MM.1S (cell line): Measurements from ENCODE around the gene SMCHD1.

Experiments
- EZH2 ChIP-seq: fragments of 300-600 bp; sonication (generic); optimal IDR thresholded peaks from 2 replicates; pipeline ENCODE3; 2017; ENCODE audit warnings: low read depth, mild to moderate bottlenecking, antibody characterized with exemption, low read length, mixed read lengths
- TF ChIP-seq, protein P1 (sequence below): fragments of 300-600 bp; sonication (generic); IDR thresholded peaks from 2 replicates; pipeline ENCODE4 v1.5.1; 2016; ENCODE audit warnings: antibody characterized with exemption, low read length, mixed read lengths

- TF ChIP-seq, protein P1, sequence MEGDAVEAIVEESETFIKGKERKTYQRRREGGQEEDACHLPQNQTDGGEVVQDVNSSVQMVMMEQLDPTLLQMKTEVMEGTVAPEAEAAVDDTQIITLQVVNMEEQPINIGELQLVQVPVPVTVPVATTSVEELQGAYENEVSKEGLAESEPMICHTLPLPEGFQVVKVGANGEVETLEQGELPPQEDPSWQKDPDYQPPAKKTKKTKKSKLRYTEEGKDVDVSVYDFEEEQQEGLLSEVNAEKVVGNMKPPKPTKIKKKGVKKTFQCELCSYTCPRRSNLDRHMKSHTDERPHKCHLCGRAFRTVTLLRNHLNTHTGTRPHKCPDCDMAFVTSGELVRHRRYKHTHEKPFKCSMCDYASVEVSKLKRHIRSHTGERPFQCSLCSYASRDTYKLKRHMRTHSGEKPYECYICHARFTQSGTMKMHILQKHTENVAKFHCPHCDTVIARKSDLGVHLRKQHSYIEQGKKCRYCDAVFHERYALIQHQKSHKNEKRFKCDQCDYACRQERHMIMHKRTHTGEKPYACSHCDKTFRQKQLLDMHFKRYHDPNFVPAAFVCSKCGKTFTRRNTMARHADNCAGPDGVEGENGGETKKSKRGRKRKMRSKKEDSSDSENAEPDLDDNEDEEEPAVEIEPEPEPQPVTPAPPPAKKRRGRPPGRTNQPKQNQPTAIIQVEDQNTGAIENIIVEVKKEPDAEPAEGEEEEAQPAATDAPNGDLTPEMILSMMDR, result no peak
- TF ChIP-seq EZH2, result no peak
These were observed 2.1 kb upstream of the SMCHD1 start for GRCh38 chr18:2653467-2653866.
